GM12864 (cell line): ENCODE results near the gene SCN1B.
A peak's percentile ranks its signal among the peaks of the same experiment; 100 is the strongest.

Experiments used
- DNase-seq: peaks from one replicate; pipeline ENCODE4 v3.0.0-alpha.2; 2011; ENCODE audit warnings: low read depth
- H3K4me3 ChIP-seq: 2 replicates; pipeline ENCODE4 v1.5.1; 2011; ENCODE audit warnings: mild to moderate bottlenecking, low read depth, low read length, control low read depth
- TF ChIP-seq, protein P1 (sequence below): IDR thresholded peaks from 2 replicates; pipeline ENCODE4 v1.5.1; 2011; ENCODE audit warnings: low read depth, mild to moderate bottlenecking, moderate library complexity, low read length, control low read depth, inconsistent platforms; ENCODE audit errors: missing control alignments

Gene SCN1B

DNA sequence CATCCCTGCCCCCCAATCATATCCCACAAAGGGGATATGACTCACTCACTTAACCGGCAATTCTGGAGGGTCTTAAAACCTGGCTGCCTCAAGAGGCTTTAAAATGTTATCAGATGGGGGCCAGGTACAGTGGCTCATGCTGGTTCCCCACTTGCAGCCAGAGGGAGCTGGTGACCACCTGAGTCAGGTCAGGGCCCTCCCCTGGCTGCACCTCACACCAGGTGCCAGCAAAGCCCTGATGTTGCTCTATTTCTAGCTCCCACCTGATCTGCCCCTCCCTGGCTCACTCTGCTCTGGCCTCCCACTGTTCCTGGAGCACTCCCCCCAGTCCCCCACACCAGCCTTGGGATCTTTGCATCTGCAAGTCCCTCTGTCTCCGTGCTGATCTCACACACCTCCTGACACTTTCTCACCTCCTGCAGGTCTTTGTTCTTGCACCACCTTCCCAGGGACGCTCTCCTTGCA, 25.5 kb downstream of the SCN1B start:
- DNase-seq = no peak

DNA sequence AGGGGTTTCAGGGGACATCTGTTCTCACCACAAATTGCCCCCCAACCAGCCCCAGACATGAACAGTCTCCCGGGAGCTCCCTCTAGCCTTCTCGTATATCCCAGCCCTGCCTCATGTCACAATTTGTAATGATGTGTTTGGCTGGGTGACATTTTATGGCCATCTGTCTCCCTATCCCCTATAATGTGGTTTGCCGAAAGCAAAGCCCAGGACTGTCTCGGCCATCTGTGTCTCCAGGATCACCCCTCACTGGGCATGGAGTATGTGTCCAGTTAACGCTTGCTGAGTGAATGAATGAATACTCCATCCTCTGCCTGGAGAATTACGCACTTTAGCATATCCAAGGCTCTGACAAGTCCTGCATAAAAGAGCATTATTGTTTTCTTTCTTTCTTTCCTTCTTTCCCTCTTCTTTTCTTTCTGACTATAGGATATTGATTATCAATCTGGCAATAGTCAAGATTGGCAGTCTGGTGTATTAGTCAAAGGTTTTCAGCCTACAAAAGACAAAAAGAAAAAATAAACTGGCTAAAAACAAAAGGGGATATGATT, 26.3 kb downstream of the SCN1B start:
- H3K4me3 ChIP-seq = no peak overlapping the region
- no peak for DNase-seq
- TF ChIP-seq, protein P1, sequence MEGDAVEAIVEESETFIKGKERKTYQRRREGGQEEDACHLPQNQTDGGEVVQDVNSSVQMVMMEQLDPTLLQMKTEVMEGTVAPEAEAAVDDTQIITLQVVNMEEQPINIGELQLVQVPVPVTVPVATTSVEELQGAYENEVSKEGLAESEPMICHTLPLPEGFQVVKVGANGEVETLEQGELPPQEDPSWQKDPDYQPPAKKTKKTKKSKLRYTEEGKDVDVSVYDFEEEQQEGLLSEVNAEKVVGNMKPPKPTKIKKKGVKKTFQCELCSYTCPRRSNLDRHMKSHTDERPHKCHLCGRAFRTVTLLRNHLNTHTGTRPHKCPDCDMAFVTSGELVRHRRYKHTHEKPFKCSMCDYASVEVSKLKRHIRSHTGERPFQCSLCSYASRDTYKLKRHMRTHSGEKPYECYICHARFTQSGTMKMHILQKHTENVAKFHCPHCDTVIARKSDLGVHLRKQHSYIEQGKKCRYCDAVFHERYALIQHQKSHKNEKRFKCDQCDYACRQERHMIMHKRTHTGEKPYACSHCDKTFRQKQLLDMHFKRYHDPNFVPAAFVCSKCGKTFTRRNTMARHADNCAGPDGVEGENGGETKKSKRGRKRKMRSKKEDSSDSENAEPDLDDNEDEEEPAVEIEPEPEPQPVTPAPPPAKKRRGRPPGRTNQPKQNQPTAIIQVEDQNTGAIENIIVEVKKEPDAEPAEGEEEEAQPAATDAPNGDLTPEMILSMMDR = no peak

More for the DNA sequence above, 25.5 kb downstream of the SCN1B start:
- TF ChIP-seq, protein P1 = peak; percentile 52
- no peak overlapping the region for H3K4me3 ChIP-seq

DNA sequence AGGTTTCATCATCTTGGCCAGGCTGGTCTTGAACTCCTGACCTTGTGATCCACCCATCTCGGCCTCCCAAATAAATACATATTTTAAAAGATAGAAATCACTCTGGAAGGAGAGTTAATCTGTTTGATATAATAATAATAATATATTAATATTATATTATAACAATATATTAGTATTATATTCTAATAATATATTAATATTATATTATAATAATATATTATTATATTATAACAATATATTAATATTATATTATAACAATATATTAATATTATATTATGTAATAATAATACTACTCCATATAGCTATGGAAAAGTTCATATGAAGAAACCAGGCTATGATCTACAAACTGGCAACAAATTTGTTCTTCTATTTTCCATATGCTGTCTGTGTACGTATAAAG, 28.1 kb downstream of the SCN1B start:
- TF ChIP-seq, protein P1 = no peak
- H3K4me3 ChIP-seq = no peak overlapping the region
- no peak for DNase-seq

DNA sequence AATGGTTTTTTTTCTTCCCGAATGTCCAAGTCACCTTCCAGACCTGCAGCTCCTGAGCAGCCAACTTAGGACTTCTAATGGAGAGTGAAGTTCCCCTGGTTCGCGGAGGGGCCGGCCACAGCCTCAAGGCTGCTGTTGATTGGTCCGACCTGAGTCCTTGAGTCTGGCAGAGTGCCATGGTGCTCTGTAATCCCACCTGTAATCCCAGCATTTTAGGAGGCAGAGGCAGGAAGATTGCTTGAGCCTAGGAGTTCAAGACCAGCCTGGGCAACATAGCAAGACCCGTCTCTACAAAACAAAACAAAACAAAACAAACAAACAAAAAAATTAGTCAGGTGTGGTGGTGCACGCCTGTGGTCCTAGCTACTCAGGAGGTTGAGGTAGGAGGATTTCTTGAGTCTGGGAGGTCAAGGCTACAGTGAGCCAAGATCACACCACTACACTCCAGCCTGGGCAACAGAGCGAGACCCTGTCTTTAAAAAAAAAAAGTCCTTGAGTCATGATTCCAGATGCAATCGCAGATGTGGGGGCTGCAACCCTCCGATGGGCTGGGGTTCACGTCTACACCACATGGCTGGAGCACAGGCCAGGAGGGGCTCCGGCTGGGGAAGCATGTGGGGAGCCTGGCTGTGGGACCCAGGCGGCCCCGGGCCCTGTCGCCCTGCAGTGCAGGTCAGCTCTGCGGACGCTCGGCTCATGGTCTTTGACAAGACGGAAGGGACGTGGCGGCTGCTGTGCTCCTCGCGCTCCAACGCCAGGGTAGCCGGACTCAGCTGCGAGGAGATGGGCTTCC, 28.9 kb downstream of the SCN1B start:
- TF ChIP-seq, protein P1 = no peak
- DNase-seq = no peak
- H3K4me3 ChIP-seq = no peak overlapping the region

DNA sequence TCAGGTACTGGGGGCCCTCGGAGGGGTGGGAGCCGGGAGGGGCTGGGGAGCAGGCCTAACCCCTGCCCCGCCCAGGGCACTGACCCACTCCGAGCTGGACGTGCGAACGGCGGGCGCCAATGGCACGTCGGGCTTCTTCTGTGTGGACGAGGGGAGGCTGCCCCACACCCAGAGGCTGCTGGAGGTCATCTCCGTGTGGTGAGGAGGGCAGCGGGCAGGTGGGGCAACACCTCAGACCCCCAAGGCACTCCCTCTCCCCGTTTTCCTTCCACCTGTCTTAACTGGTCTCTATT, 29.5 kb downstream of the SCN1B start:
- H3K4me3 ChIP-seq = no peak overlapping the region
- TF ChIP-seq, protein P1 = no peak
- no peak for DNase-seq

DNA sequence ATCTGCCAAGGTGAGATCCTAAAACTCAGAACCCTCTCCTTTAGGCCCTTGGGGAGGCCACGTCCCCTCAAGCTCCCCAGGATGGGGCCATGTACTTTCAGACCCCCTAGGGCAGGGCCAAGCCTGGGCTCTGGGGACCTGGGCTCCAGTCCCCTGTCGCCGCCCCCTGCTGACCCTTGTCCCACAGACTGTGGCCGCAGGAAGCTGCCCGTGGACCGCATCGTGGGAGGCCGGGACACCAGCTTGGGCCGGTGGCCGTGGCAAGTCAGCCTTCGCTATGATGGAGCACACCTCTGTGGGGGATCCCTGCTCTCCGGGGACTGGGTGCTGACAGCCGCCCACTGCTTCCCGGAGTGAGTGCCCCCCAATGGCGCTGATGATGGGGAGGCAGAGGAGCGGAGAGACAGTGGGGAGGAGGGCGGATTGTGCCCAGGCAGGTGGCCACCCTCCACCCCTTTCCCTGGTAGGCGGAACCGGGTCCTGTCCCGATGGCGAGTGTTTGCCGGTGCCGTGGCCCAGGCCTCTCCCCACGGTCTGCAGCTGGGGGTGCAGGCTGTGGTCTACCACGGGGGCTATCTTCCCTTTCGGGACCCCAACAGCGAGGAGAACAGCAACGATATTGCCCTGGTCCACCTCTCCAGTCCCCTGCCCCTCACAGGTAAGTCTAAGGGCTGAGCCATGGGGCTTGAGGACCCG, 30.0 kb downstream of the SCN1B start:
- DNase-seq = no peak
- TF ChIP-seq, protein P1 = no peak
- H3K4me3 ChIP-seq = no peak overlapping the region
